Kidney capillary endothelial cell (primary cell): ENCODE data around the gene ATP6V0A1.
A peak's percentile ranks its signal among the peaks of the same experiment; 100 is the strongest.
"Not testable (repeated sequence)": the region's sequence is repeated elsewhere in the genome, so short reads cannot be mapped to it uniquely, and the experiment has no call there.

Experiments
- DNase-seq: peaks from one replicate; pipeline ENCODE4 v3.0.0-alpha.2; 2018; ENCODE audit warnings: low spot score

Gene ATP6V0A1

DNA sequence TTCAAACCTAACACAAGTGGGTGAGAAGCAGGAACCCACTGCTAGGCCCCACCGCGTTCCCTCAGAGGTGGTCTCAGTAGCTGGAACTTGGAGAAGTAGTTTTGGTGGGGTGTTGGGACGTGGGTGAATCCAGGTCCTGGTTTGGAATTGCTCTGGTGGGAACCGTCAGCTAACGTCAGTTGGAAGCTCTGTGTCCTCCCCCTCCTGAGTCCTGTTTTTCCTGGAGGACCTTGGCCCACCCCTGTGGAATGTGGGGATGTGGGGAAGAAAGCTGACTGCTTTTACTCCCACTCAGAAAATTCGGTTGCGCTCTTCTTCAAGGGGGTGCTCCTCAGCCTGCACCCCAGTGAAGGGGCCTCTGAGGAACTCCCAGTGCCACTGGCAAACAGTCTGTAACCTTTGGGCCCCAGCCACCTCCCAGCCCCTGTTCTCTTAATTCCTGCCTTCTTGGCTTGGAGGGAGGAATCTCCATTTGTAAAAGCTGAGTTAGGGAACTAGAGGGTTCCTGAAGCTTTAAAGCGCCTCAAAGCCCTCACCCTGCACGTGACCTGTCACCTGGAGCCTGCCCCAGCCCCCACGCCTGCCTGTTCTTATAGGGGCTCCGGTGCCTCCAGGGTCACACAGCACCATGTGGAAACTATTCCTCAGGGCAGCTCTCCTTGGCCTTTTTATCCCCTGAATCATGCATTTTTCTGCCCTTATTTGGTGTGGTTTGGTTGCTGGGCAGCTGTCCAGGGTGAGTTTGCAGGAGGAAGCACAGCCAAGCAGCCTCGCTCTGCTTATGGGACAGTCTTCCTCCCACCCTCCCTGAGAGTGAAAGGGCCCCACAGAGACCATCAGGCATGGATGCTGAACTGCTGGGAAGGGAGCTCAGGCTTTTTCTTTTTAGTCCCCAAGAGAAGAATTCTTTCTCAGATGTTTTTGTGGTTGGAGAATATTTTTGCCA lies 61.1 kb downstream of the ATP6V0A1 start:
- DNase-seq, result peak; percentile 98

DNA sequence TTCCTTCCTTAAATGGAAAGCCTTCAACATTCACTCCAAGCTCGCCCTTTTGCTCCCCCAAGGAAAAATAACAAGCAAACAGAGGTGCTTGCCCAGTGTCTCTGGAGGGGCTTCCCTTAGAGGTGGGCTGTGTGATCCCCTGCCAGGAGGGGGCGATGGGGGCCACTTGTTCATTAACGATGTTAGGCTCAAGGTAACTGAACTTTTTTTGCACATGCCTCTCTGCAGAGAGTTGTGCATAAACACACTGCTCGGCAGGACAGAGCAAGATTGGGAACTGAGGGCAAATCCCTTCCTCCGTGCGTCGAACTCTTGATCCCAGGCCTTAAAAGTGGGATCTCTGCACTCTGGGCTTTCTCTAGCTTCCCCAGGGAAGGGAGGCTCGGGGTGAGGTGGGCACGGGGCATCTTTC lies 61.9 kb downstream of the ATP6V0A1 start:
- no peak for DNase-seq

DNA sequence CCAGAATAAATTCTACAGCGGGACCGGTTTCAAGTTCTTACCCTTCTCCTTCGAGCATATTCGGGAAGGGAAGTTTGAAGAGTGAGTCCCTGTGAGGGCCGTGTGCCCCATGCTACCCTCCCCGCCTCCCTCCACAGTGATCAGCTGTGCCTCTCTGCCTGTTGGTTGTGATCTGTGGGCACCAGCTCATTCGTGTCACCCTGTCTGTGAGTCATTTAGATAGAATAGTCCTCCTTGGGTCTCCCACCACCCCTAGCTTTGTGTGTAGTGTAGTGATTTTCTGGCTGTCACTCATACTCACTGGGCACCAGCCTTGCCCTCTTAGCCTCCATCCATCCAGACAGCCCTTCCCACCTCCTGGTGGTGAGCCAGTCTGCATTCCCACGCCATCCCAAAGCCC lies 62.4 kb downstream of the ATP6V0A1 start:
- DNase-seq, result peak; percentile 18

DNA sequence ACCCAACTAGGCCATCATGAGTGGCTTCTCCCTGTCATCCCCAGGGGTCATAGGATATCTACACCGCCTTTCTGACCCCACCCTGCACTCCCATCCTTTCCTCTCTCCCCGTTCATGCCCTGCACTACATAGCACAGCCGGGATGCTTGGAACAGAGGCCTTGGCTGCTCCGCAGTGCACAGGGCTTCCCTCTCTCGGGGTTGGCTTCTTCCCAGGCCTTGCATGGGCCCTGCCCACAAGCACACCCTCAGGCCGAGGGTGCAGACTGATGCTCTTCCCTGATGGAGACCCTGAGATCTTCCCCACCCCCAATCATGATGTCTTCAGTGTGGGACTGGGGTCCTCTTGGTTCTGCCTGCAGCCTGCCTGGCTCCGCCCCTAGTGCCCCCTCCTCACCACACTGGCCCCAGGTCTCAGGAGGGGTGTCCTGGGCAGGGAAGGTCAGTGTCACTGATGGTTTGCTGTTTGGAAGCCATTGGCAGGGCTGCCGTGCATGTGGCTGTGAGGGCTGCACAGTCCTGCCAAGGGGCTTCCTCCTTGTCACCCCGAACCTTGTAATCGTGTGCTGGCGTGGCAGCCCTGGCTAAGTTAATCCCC lies 63.1 kb downstream of the ATP6V0A1 start:
- no peak for DNase-seq

DNA sequence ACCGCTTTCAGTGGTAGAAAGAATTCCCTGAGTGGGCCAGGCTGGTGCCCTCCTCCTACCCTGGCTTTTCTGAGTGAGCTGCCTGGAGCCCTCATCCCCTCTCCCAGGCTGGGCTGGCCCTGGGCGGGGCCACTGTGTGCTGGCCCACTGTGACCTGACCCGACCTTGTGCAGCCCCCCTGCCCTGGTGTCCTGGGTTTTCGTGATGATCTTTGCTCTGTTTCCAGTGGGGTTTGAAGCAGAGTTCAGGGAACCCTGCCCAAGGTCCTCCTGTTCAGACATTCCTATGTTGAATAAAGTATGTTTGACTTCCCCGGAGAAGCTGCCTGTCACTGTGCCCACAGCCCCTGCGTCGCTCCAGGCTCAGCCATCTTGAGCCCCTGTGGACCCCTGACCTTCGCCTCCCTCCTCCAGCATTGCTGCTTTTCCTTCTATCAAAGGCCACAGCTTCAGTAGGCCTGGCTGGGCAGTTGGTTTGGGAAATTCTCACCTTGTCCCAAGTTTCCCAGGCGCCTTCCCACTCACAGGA lies 63.6 kb downstream of the ATP6V0A1 start:
- DNase-seq, result no peak

DNA sequence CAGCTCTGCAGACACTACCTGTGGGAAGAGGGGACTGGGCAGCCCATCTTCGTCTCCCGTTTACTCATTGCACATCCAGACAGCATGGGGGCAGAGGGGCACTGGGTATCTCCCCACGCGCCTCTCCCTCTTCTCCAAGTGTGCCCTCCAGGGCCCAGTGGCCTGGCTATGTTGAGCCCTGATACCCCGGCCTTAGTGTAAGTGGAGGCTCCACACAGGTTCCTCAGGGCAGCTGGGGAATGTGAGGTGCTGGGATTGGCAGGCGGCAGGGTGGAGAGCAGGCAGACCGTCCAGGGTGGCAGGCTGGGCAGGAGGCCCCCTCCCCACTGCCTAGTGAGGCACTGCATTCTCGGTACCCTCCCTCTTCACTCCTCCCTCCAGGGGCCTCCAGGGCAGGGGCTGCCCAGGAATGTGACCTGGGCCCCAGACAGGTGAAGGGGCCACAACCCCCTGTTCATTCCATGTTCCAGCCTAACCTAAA lies 64.2 kb downstream of the ATP6V0A1 start:
- no peak for DNase-seq

DNA sequence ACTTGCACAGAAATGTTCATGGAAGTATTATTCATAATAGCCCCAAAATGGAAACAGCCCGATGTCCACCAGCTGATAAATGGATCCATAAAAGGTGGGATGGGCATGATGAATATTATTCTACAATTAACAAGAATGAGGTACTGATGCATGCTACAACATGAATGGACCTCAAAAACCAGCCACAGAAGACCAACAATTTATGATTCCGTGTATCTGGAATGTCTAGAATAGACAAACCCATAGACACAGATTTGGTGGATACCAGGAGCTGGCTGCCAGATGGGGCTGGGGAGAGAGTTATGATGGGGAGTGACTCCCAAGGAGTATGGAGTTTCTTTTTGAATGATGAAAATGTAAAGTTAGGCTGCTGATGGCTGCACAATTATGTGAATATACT lies 66.5 kb downstream of the ATP6V0A1 start:
- no peak for DNase-seq

DNA sequence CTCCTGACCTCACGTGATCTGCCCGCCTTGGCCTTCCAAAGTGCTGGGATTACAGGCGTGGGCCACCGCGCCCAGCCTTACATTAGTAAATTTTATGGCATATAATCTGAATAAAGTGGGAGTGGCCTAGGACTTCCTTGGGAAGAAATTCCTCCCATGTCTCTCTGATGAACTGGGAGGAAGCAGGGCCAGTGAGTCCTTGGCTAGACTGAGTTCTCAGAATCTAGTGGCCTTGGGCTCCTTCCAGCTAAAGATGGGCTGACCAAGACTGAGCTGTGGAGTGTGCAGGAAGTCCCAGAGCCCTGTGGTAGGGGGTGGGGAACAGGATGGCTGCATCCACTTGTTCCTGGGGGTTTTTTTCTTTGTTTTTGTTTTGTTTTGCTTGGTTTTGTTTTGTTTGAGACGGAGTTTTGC lies 67.4 kb downstream of the ATP6V0A1 start:
- peak; percentile 94 for DNase-seq

DNA sequence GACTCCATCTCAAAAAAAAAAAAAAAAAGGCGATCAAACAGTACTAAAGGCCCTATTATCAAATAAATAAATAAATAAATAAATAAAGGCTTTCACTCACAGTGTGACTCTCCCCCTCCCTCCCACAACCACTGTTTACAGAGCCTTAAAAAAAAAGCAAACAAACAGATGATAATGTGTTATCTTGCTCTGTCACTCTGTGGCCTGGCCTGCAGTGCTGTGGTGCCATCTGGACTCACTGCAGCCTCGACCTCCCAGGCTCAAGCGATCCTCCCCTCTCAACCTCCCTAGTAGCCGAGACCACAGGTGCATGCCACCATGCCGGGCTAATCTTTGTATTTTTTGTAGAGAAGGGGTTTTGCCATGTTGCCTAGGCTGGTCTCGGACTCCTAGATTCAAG lies 69.3 kb downstream of the ATP6V0A1 start:
- DNase-seq, result no peak

DNA sequence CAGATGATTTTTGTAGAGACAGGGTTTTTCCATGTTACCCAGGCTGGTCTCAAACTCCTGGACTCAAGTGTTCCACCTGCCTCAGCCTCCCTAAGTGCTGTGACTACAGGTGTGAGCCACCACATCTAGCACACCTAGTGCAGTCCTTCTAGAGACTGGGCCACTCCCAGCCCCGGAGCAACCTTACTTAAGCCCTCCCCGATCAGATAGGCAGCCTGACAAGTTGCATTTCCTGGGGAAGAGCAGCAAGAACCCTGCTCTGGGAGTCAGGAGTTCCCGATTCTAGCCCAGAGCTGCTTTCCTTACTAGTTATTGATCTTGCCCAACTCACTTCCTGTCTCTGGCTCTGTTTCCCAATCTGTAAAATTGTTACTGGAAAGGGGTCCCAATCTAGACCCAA lies 70.4 kb downstream of the ATP6V0A1 start:
- DNase-seq, result no peak

DNA sequence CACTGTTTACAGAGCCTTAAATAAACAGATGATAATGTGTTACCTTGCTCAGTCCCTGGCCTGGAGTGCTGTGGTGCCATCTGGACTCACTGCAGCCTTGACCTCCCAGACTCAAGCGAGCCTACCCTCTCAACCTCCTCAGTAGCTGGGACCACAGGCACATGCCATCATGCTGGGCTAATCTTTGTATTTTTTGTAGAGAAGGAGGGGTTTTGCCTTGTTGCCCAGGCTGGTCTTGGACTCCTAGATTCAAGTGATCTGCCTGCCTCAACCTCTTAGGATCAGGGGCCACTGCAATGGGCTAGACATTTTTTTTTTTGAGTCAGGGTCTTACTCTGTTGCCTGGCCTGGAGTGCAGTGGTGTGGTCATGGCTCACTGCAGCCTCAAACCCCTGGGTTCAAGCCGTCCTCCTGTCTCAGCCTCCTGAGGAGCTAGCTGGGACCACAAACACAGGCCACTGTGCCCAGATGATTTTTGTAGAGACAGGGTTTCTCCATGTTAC lies 72.3 kb downstream of the ATP6V0A1 start:
- DNase-seq, result no peak

DNA sequence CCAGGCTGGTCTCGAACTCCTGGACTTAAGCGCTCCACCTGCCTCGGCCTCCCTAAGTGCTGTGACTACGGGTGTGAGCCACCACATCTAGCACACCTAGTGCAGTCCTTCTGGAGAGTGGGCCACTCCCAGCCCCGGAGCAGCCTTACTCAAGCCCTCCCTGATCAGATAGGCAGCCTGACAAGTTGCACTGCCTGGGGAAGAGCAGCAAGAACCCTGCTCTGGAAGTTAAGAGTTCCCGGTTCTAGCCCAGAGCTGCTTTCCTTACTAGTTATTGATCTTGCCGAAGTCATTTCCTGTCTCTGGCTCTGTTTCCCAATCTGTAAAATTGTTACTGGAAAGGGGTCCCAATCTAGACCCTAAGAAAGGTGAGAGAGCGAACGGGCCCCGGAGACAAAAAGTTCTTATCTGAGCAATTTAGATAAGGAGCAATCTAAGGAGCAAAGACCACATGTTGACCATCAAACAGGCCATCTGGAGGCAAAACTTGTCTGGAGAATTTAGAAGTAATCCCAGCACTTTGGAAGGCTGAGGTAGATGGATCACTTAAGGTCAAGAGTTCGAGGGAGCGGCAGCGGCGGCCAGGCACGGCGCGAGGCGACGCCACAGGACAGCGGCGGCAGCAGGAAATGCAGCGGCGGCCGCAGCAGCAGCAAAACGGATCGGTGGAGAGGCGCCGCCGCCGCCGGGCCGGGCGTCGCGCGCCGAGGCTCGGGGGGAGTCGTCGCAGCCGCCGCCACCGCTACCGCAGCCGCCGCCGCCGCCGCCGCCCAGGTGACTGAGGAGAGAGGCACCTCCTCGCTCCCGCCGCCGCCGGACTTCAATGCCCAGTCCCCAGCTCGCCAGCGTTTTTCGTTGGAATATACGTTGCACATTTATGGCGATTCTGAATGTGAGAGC lies 73.0 kb downstream of the ATP6V0A1 start:
- peak; percentile 74 for DNase-seq

DNA sequence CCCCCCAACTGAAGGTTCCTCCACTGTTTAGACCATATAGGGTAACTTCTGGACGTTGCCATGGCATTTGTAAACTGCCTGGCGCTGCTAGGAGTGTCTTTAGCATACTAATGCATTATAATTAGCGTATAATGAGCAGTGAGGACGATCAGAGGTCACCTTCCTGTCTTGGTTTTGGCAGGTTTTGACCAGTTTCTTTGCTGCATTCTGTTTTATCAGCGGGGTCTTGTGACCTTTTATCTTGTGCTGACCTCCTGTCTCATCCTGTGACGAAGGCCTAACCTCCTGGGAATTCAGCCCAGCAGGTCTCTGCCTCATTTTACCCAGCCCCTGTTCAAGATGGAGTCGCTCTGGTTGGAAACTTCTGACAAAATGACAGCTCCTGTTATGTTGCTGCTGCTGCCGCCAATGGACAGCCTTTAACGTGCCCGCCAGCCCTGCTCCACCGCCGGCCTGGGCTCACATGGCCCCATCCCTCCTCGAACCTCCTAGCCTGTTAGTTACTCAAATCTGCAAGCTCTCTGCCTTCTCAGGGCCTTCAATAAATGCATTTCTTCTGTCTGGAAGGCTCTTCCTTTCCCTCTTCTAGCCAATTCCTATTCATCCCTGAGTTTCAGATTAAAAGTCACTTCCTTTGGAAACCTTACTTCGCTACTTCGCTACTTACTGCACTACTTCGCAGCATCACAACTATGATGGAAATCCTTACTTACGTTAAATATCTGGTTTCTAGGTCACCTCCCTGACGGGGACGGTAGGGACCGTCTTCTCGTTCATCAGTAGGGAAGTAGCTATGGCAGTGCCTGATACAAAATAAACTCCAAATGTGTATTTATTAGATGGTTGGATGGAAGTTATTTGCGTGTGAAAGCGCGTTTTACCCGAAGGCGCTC lies 76.7 kb downstream of the ATP6V0A1 start:
- no peak for DNase-seq

DNA sequence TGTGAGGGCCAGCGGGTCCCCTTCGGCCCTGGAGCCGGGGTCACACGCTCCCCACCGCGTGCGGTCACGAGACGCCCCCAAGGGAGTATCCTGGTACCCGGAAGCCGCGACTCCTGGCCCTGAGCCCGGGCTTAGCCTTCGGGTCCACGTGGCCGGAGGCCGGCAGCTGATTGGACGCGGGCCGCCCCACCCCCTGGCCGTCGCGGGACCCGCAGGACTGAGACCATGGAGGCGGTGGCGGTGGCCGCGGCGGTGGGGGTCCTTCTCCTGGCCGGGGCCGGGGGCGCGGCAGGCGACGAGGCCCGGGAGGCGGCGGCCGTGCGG lies 77.3 kb downstream of the ATP6V0A1 start, which contains the start of gene NAGLU:
TSS of gene NAGLU (plus strand) at position 194 of the 324 bp plus-strand sequence. CDS start at position 226, 32 bp downstream.
- DNase-seq, result peak; percentile 83

DNA sequence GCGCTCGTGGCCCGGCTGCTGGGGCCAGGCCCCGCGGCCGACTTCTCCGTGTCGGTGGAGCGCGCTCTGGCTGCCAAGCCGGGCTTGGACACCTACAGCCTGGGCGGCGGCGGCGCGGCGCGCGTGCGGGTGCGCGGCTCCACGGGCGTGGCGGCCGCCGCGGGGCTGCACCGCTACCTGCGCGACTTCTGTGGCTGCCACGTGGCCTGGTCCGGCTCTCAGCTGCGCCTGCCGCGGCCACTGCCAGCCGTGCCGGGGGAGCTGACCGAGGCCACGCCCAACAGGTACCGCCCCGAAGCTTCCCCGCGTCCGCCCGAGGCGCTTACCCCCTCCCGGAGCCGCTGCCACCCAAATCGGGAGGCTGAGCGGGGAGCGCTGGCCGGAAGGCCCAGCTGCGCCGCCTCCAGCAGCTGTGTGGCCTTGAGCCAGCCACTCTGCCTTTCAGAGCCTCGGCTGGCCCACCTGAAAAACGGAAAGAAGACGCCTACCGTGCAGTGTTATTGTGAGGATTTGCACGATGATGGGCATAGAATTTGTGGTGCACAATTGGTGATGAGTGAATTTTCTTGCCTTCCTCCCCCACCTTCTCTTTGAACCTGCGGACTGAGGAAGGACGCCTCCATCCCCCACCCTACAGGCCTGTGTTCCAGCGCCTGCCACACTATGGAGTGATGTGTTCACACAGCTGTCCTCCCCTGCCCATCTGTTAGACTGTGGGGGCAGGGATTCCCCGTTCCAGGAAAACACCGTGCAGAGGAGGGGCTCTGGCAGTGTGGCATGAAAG lies 77.9 kb downstream of the ATP6V0A1 start:
- peak; percentile 58 for DNase-seq

DNA sequence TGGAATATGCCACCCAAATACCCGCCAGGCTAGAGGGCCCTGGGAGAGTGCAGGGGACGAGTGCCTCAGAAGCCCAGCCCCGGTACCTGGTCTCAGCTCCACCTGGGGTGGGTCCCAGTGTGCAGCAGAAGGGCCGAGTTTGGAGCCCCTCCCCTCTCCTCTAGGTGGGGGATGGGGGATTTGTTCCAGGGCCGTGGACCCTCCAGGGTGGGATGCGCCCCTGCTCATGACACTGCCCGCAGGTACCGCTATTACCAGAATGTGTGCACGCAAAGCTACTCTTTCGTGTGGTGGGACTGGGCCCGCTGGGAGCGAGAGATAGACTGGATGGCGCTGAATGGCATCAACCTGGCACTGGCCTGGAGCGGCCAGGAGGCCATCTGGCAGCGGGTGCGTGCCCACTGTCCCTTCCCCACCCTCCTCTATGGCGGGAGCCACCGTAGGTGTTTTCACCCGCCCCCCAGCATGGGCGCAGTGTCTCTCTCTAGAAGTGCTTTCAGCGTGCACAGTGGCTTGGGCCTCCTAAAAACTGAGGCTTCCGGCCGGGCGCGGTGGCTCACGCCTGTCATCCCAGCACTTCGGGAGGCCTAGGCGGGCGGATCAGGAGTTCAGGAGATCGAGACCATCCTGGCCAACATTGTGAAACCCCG lies 78.6 kb downstream of the ATP6V0A1 start:
- DNase-seq, result no peak

DNA sequence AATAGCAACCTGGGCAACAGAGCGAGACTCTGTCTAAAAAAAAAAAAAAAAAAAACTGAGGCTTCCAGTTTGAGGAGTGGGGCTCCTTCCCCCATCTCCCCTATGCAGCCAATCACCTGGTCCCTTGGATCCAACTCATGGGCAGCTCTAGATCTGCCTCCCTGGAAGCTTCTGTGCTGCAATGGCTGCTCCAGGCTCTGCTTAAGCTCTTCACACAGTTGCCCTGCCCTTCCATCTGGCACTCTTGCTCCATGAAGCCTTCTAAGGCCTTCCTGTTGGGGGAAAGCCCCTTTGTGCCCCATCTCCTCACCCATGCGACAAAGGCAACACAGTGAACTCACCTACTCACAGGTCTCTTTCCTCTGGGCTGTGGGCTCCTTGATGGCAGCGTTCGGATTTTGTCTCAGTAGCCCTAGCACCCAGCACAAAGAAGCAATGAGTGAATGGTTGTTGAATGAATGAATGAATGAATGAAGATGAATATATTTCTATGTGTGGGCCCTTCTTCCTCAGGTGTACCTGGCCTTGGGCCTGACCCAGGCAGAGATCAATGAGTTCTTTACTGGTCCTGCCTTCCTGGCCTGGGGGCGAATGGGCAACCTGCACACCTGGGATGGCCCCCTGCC lies 79.3 kb downstream of the ATP6V0A1 start:
- DNase-seq, result no peak

DNA sequence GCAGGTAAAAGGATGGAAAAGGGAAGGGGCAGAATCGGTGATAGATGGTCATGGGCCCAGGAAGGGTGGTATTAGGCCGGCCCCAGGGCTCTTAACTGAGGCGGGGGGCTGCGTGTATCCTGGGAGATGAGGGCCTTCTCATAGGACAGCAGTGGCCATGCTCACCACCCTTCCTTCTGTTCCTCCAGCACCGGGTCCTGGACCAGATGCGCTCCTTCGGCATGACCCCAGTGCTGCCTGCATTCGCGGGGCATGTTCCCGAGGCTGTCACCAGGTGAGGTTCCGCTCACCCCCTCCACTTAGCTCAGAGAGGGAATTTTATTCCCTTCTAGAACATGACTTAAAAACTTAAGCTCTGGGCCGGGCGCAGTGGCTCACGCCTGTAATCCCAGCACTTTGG lies 79.8 kb downstream of the ATP6V0A1 start:
- no peak for DNase-seq

DNA sequence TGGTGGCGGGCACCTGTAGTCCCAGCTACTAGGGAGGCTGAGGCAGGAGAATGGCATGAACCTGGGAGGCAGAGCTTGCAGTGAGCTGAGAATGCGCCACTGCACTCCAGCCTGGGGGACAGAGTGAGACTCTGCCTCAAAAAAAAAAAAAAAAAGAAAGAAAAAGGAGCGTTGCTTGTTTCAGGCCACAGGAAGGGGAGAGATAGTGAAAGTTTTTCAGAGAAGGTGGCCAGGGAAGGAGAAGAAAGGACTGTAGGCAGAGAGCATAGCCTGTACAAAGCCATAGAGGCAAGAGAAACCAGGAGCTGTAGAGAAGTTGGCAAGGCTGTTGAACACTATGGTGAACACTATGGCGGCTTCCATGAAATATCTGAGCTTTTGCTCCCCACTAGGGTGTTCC lies 81.9 kb downstream of the ATP6V0A1 start:
- not testable (repeated sequence) for DNase-seq
